Stimulated activated naive B cell treated with anti-CD40 and anti-IgM and Interleukin-4, amounts not matched to agents 10 μg/mL and 1 μg/mL and 100 μg/mL, for 72 hours (primary cell): Measurements from ENCODE around the gene SBDS.

Source experiments
- ATAC-seq, 2 donors: fragments of 150-1000 bp; cut with Tn5 transposase; replicated peaks; 2 replicates each; pipeline ENCODE4 v1.10.0; 2021; ENCODE audit warnings: moderate library complexity in 1 of 2
- DNase-seq: peaks from one replicate; pipeline ENCODE4 v3.0.0; 2021
- H3K27ac Mint-ChIP-seq: one replicate; pipeline ENCODE4 v1.8.0; 2022; ENCODE audit warnings: mild to moderate bottlenecking, mixed read lengths
- H3K27me3 Mint-ChIP-seq, 2 donors: one replicate each; pipeline ENCODE4 v1.8.0; 2022; ENCODE audit warnings: mixed read lengths in 2 of 2
- H3K36me3 Mint-ChIP-seq, 2 donors: one replicate each; pipeline ENCODE4 v1.8.0; 2022; ENCODE audit warnings: mixed read lengths in 2 of 2, mild to moderate bottlenecking in 1 of 2
- H3K4me1 Mint-ChIP-seq, 2 donors: one replicate each; pipeline ENCODE4 v1.8.0; 2022; ENCODE audit warnings: mixed read lengths in 2 of 2, mild to moderate bottlenecking in 1 of 2
- H3K4me3 Mint-ChIP-seq, 2 donors: one replicate each; pipeline ENCODE4 v1.8.0; 2022; ENCODE audit warnings: mild to moderate bottlenecking in 2 of 2, mixed read lengths in 2 of 2, moderate library complexity in 1 of 2
- H3K9me3 Mint-ChIP-seq, 2 donors: one replicate each; pipeline ENCODE4 v1.8.0; 2022; ENCODE audit warnings: mixed read lengths in 2 of 2, mild to moderate bottlenecking in 1 of 2

The SBDS gene

DNA sequence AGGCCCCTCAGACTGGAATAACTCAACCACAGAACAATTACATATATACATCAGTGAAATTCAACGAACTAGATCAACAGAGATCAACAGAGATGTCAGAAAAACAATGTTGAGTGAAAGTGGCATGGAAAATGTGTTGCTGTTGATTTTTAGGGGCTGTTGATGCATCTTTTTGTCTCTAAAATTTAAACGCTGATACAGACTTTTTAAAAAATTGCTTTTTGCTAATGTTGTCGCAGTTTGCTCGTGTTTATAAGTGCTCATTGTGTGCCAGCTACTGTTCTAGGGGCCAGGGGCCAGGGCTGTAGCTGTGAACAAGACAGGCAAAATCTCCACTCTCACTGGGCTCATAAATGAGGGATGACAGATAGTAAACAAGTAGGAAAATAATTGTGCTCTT is 56.1 kb downstream of the SBDS start:
- Mint-ChIP-seq H3K27ac (no peak overlapping the region), H3K36me3 (peaks cover 35 to 52% of the 10 kb centered on the region in 2 donors), H3K27me3 (no peaks in the 10 kb centered on the region), H3K4me1 (peaks cover 20 to 33% of the 10 kb centered on the region in 2 donors), H3K4me3 (no peak overlapping the region), H3K9me3 (peaks cover 0 to 8% of the 10 kb centered on the region in 2 donors)
- no peak for DNase-seq
- ATAC-seq, result no peak

DNA sequence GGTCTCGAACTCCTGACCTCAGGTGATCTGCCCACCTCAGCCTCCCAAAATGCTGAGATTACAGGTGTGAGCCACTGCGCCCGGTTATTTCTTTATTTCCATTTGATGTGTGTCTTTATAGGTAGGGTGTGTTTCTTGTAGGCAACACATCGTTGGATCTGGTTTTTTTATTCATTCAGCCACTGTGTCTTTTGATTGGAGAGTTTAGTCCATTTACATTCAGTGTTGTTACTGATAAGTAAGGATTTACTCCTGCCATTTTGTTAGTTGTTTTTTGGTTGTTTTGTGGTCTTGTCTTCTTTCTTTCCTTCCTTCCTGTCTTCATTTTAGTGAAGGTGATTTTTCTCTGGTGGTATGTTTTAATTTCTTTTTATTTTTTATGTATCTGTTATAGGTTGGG is 57.4 kb downstream of the SBDS start:
- H3K4me3 Mint-ChIP-seq, result peak overlapping the region in 1 of 2 donors; percentile 25

More for the DNA sequence above, 57.4 kb downstream of the SBDS start:
- H3K27me3 Mint-ChIP-seq, result no peaks in the 10 kb centered on the region
- H3K9me3 Mint-ChIP-seq, result peaks cover 0 to 8% of the 10 kb centered on the region in 2 donors
- peaks cover 35 to 47% of the 10 kb centered on the region in 2 donors for H3K36me3 Mint-ChIP-seq
- H3K27ac Mint-ChIP-seq, result peak overlapping the region; percentile 70
- H3K4me1 Mint-ChIP-seq, result peaks cover 25 to 42% of the 10 kb centered on the region in 2 donors
- DNase-seq (no peak), ATAC-seq (no peak)
